DLD1 (cell line): ENCODE data around the gene SCAMP1.

Source experiments
- in situ Hi-C: cut with HindIII; loops from 2 replicates; pipeline ENCODE4 v1.10.0; 2017; ENCODE audit warnings: low sequenced_read_pairs

SCAMP1 gene

DNA sequence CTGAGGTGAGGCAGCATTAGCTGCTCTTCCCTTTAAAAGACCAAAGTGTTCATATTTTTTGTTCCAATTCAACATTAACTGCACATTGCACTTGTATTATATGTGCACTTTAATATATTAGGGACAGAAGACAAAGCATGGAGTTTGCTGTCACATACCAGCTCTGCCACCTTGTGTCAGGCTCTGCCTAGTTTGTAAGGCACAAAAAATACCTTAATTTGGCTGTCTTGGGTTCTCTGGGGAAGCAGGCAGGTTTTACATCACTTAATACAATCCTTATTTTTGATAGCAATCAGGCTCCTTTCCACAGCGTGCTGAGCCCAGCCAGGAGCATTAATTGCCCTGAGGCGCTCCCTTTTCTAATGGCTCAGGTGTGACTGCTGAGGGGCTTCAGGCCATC, 131.8 kb downstream of the SCAMP1 start:
- in situ Hi-C loops: no loop called here

DNA sequence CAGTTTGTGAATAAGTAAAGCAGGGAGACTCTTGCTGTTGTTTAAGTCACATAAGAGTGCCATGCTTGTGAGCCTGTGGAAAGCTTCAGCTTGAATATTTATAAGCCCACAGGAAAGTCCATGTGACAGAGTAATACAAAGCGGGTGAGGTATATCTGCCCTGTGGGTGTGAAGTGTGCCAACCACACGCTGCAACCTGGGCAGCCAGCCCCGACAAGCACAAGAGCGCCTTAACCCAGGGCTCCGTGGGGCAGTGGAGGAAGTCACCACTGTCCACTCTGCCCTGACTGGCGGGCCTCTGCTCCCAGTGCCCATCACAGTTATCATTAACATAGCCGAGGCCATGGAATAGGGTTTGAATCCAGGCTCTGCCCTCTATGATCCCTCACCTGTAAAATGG, 132.2 kb downstream of the SCAMP1 start:
- in situ Hi-C loops: no loop called here

DNA sequence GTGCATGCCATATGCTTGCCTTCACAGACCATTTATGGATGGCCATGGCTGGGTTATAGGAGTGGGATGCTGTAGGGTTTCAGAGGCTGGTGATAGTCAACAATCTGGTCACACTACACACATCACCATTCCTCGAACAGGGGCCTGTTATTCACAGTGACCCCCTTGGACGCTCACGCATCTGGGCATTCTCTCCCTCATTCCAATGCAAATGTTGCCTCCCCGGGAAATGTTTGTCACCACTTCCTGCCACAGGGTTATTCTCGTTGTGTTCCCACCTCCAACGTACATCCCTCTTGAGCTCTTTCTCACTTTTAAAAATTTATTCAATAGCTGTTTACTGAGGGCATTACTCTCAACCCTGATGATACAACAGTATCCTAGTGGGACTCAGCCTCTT, 135.4 kb downstream of the SCAMP1 start:
- in situ Hi-C loops: no loop called here

- in situ Hi-C loops: no loop called here
Measured at GRCh38 chr5:78496373-78496772, 136.0 kb downstream of the SCAMP1 start.

- in situ Hi-C loops: no loop called here
Measured at GRCh38 chr5:78497573-78498533, 137.4 kb downstream of the SCAMP1 start.

- in situ Hi-C loops: no loop called here
Measured at GRCh38 chr5:78499485-78499884, 139.1 kb downstream of the SCAMP1 start.

- in situ Hi-C loops: no loop called here
Measured at GRCh38 chr5:78500028-78500427, 139.6 kb downstream of the SCAMP1 start.

DNA sequence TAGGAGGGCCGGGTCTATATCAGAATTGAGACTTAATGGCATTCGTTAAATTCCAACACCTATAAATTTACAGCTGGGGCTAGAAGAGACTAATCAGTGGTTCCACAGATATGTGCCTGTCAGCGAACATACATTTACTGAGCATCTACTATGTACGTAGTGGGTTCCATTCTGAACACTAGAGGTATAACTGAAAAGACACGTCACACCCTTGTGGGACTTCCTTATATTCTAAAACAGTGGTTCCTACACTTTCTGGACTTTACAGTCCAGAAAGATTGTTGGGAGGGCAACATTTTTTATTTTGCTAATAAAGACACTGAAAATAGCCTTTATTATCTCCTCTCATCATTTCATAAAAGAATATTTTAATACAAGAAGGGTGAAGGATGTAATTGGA, 140.5 kb downstream of the SCAMP1 start:
- in situ Hi-C loops: no loop called here

GRCh38 chr5:78501411-78502352, 141.3 kb downstream of the SCAMP1 start:
- in situ Hi-C loops: no loop called here

GRCh38 chr5:78503958-78504653, 143.7 kb downstream of the SCAMP1 start:
- in situ Hi-C loops: no loop called here

GRCh38 chr5:78504704-78505677, 144.6 kb downstream of the SCAMP1 start:
- in situ Hi-C loops: no loop called here

GRCh38 chr5:78505860-78506259, 145.4 kb downstream of the SCAMP1 start:
- in situ Hi-C loops: no loop called here

- in situ Hi-C loops: no loop called here
Measured at GRCh38 chr5:78506261-78507024, 146.0 kb downstream of the SCAMP1 start.

- in situ Hi-C loops: no loop called here
Measured at GRCh38 chr5:78507531-78507930, 147.1 kb downstream of the SCAMP1 start.

DNA sequence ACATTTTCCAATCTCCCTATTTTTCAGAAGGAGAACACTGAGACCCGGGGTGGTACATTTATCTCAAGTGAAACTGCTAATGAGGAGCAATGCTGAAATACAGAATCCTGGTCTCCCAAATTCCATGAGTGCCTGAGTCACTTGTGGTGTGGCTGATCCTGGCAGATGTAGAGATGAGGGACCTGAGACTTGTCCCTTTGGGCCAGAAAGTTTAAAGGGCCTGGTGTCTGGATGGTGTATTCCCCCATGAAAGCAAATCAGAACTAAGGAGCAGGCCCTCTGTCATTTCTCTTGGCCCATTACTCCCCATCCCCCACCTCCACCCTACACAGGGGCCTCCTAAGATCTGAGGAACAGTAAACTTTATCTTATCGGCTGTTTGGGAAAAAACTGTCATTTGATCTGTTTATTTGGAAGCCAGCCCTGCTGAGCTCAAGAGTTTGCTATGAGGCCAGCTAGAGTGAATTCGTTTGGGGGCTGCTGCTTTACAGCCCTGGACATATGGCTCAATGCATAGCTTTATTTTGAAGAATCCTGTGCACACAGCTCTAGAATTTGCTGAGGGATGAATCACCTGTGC, 147.9 kb downstream of the SCAMP1 start:
- in situ Hi-C loops: no loop called here

DNA sequence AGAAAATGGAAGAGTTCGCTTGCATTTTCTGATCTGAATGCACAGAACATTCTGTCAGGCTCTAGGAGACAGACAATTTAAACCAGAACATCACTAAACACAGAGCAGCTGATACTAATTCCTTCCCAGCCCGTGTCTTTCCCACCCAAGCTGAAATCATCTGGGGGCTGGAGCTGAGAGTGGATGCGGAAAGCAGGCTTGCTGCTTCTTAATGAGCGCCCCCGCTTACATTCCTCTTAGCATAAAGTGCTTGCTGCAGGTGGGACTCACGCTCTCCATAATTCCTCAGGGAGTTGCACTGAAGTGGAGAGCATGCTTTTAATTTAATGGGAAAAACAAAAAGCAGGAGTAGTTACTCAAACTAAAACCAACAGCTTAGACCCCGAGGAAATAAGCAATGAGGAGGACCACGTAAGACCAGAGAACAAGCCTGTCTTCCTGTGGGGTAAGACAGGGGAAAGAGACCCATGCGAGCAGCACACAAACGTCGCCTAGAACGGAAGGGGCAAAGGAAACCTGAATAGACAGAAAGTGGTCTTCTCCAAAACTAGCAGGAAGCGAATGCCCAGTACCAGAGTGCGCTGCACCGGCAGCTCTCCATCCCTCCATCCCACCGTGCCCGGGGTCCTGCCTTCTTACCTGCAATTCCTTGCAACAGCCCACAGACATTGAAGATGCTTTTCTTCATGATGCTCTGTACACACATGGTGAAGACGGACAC, 148.9 kb downstream of the SCAMP1 start:
- in situ Hi-C loops: no loop called here

- in situ Hi-C loops: no loop called here
Measured at GRCh38 chr5:78509884-78510769, 149.7 kb downstream of the SCAMP1 start.
